D721Med (cell line): ENCODE data around the gene WDR70.

Experiments
- DNase-seq: peaks from one replicate; pipeline ENCODE4 v3.0.0; 2011; ENCODE audit warnings: low spot score; ENCODE audit not compliant: insufficient read length
- FAIRE-seq: peaks from 2 replicates; lab custom pipeline; 2011; peaks lifted over from hg19 to GRCh38; lab: Jason Lieb, UNC
- CTCF ChIP-seq: IDR thresholded peaks from 2 replicates; pipeline ENCODE4 v1.5.1; 2012; ENCODE audit warnings: mild to moderate bottlenecking, control low read depth; ENCODE audit not compliant: insufficient read depth; ENCODE audit errors: missing control alignments

The WDR70 gene

DNA sequence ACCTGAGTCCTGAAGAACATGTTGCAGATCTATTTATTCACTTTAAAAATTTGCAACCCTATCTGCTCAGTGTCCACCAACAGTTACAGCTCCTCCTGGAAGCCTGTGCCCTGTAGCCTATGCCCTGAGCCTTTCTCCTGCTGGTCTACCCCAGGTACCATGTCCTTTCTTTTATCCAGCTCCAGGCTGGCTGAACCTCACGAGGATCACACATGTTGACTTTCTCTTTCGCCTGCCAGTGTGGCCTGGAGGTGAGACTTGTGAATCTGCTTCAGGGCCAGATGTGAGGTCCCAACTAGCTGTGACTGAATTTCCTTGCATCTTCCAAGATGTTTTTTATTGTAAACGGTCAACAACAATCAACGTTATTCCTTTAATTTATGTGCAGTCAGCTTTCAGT, 390.0 kb downstream of the WDR70 start:
- no peak for TF ChIP-seq CTCF
- FAIRE-seq, result no peak
- no peak for DNase-seq

GRCh38 chr5:37769840-37770239, 390.7 kb downstream of the WDR70 start:
- FAIRE-seq (no peak), DNase-seq (no peak)
- no peak for TF ChIP-seq CTCF

- TF ChIP-seq CTCF, result no peak
- FAIRE-seq, result no peak
- DNase-seq, result no peak
Measured at GRCh38 chr5:37770786-37771185, 391.7 kb downstream of the WDR70 start.

DNA sequence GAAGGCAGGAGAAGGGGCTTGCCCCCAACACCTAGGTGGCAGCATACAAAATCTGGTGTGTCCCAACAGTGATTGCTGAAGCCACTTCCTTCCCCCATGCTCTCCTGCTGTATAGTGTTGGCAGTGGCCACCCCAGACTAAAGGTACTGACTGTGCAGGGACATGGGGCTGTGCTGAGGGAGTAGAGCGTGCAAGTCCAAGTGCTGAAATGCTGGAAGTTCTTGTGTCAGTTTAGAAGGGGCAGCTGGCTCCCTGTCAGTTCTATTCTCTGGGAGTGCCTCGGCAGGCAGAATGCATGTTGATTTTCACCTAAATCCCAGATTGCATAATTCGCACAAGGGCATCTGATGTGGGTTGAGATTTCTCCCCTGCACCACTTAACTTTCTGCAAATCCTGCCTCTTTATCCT, 392.1 kb downstream of the WDR70 start:
- no peak for FAIRE-seq
- no peak for DNase-seq
- no peak for TF ChIP-seq CTCF

GRCh38 chr5:37771731-37772130, 392.6 kb downstream of the WDR70 start:
- no peak for TF ChIP-seq CTCF
- FAIRE-seq (no peak), DNase-seq (no peak)

- TF ChIP-seq CTCF, result no peak
- DNase-seq (no peak), FAIRE-seq (no peak)
Measured at GRCh38 chr5:37772255-37772654, 393.1 kb downstream of the WDR70 start.

DNA sequence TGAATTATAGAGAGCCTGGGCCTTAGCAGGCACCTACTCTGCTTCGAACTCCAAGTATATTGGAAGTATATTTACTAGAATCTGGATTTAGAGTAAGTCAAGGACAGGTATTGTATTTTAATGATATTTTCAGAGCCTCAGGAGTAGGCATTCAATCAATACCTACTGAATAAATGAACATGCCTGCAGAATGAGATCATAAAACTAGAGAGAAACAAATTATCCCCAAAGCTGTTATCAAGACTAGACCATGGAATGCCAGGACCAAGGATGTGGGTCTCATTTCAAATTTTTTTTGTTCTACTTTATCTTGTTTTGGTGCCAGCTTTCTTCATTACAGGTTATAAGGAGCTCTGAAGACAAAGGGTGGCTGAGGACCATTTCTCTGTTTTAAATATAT, 394.7 kb downstream of the WDR70 start:
- TF ChIP-seq CTCF, result no peak
- DNase-seq (no peak), FAIRE-seq (no peak)
